ENCODE results near the gene AXIN1.
"Not testable (repeated sequence)": the region's sequence is repeated elsewhere in the genome, so short reads cannot be mapped to it uniquely, and the experiment has no call there.

The AXIN1 gene

GRCh38 chr16:381012-381788, 28.7 kb upstream of the AXIN1 start:
- H3K4me3 ChIP-seq (ENCODE audit: low read depth in 1 of 5, low read length in 5 of 5), result peak overlapping the region; percentile 44 to 82 (median 72)
- H3K9me3 ChIP-seq (ENCODE audit: control insufficient read depth in 5 of 5, low read length in 5 of 5), result no peaks in the 10 kb centered on the region
- H3K27me3 ChIP-seq (ENCODE audit: control insufficient read depth in 5 of 5, insufficient read depth in 4 of 5, low read length in 5 of 5), result no peaks in the 10 kb centered on the region
- peaks cover 0 to 17% (median 13%) of the 10 kb centered on the region in 5 donors for H3K36me3 ChIP-seq (ENCODE audit: control insufficient read depth in 5 of 5, insufficient read depth in 5 of 5, low read length in 5 of 5)
- peak overlapping the region; percentile 38 to 84 (median 74) for H3K9ac ChIP-seq (ENCODE audit: low read length in 5 of 5)
- H3K4me1 ChIP-seq (ENCODE audit: control insufficient read depth in 5 of 5, insufficient read depth in 5 of 5, low read length in 5 of 5), result peaks cover 2 to 43% (median 39%) of the 10 kb centered on the region in 5 donors
- H3K27ac ChIP-seq (ENCODE audit: low read depth, low read length), result no peak overlapping the region

DNA sequence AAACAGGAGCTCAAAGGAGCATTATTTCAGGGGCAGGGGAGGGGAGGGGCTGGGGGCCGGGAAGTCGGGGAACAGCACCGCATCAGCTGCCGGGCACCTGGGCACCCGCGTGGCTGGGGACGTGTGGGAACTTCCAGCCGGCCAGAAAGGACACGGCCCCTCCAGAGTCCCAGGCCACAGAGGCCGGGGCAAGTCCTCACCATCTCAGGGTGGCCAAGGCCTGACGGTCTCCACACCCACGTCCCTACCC, 28.2 kb upstream of the AXIN1 start:
- Histone ChIP-seq H3K27ac (ENCODE audit: low read depth, low read length) (no peak overlapping the region), H3K4me1 (ENCODE audit: control insufficient read depth in 5 of 5, insufficient read depth in 5 of 5, low read length in 5 of 5) (peaks cover 2 to 43% (median 39%) of the 10 kb centered on the region in 5 donors), H3K9me3 (ENCODE audit: control insufficient read depth in 5 of 5, low read length in 5 of 5) (no peaks in the 10 kb centered on the region), H3K4me3 (ENCODE audit: low read depth in 1 of 5, low read length in 5 of 5) (peak overlapping the region; percentile 44 to 82 (median 72)), H3K9ac (ENCODE audit: low read length in 5 of 5) (peak overlapping the region; percentile 38 to 84 (median 74)), H3K36me3 (ENCODE audit: control insufficient read depth in 5 of 5, insufficient read depth in 5 of 5, low read length in 5 of 5) (peaks cover 0 to 22% (median 16%) of the 10 kb centered on the region in 5 donors), H3K27me3 (ENCODE audit: control insufficient read depth in 5 of 5, insufficient read depth in 4 of 5, low read length in 5 of 5) (no peaks in the 10 kb centered on the region)

GRCh38 chr16:379961-380761, 27.6 kb upstream of the AXIN1 start:
- no peaks in the 10 kb centered on the region for H3K9me3 ChIP-seq (ENCODE audit: control insufficient read depth in 5 of 5, low read length in 5 of 5)
- H3K4me3 ChIP-seq (ENCODE audit: low read depth in 1 of 5, low read length in 5 of 5), result peak overlapping the region in 2 of 5 donors; percentile 75 to 82
- no peak overlapping the region for H3K27ac ChIP-seq (ENCODE audit: low read depth, low read length)
- H3K27me3 ChIP-seq (ENCODE audit: control insufficient read depth in 5 of 5, insufficient read depth in 4 of 5, low read length in 5 of 5), result no peaks in the 10 kb centered on the region
- peak overlapping the region in 1 of 5 donors; percentile 8 for H3K9ac ChIP-seq (ENCODE audit: low read length in 5 of 5)
- H3K36me3 ChIP-seq (ENCODE audit: control insufficient read depth in 5 of 5, insufficient read depth in 5 of 5, low read length in 5 of 5), result peaks cover 0 to 24% (median 18%) of the 10 kb centered on the region in 5 donors
- peaks cover 2 to 43% (median 39%) of the 10 kb centered on the region in 5 donors for H3K4me1 ChIP-seq (ENCODE audit: control insufficient read depth in 5 of 5, insufficient read depth in 5 of 5, low read length in 5 of 5)

DNA sequence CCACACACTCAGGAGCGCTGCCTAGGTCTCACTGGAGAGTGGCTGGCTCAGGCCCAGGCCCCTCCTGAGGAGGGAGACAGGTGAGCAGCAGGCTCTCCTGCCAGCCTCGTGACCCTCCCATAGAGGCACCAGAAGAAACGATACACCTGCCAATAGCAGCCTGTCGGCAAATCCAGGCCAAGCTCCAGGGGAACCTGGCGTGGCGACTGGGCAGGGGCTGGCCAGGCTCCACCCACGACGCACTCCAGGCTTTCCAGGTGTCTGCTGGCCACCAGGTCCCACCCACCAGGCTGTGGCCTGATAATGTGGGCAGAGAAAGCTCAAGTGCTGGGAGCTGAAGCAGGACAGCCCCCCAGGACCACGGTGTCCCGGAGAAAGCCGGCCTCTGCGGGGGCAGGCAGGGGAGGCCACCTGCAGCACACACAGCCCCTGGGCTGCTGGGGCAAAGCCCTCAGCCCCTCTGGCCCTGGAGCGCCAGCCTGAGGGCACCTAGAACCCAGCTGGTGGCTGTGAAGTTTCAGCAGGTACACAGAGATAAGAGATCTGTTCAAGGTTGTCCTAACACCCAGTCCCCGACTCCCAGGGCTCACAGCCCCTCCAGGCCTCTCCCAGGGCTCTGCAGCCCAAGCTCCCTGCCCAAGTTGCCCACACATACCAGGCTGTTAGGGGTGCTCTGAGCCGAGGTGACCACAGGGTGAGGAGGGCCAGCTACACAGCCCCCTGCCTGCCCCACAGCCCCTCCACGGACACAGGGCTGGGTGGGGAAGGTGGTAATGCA, 26.8 kb upstream of the AXIN1 start:
- no peak overlapping the region for H3K27ac ChIP-seq (ENCODE audit: low read depth, low read length)
- H3K9ac ChIP-seq (ENCODE audit: low read length in 5 of 5), result peak overlapping the region in 1 of 5 donors; percentile 47
- peaks cover 2 to 43% (median 39%) of the 10 kb centered on the region in 5 donors for H3K4me1 ChIP-seq (ENCODE audit: control insufficient read depth in 5 of 5, insufficient read depth in 5 of 5, low read length in 5 of 5)
- H3K9me3 ChIP-seq (ENCODE audit: control insufficient read depth in 5 of 5, low read length in 5 of 5), result no peaks in the 10 kb centered on the region
- H3K4me3 ChIP-seq (ENCODE audit: low read depth in 1 of 5, low read length in 5 of 5), result no peak overlapping the region
- no peaks in the 10 kb centered on the region for H3K27me3 ChIP-seq (ENCODE audit: control insufficient read depth in 5 of 5, insufficient read depth in 4 of 5, low read length in 5 of 5)
- peaks cover 0 to 32% (median 26%) of the 10 kb centered on the region in 5 donors for H3K36me3 ChIP-seq (ENCODE audit: control insufficient read depth in 5 of 5, insufficient read depth in 5 of 5, low read length in 5 of 5)

GRCh38 chr16:378821-379182, 26.3 kb upstream of the AXIN1 start:
- Histone ChIP-seq H3K27ac (ENCODE audit: low read depth, low read length) (no peak overlapping the region), H3K9ac (ENCODE audit: low read length in 5 of 5) (no peak overlapping the region), H3K4me1 (ENCODE audit: control insufficient read depth in 5 of 5, insufficient read depth in 5 of 5, low read length in 5 of 5) (peaks cover 2 to 37% (median 33%) of the 10 kb centered on the region in 5 donors), H3K36me3 (ENCODE audit: control insufficient read depth in 5 of 5, insufficient read depth in 5 of 5, low read length in 5 of 5) (peaks cover 0 to 38% (median 30%) of the 10 kb centered on the region in 5 donors), H3K9me3 (ENCODE audit: control insufficient read depth in 5 of 5, low read length in 5 of 5) (no peaks in the 10 kb centered on the region), H3K27me3 (ENCODE audit: control insufficient read depth in 5 of 5, insufficient read depth in 4 of 5, low read length in 5 of 5) (no peaks in the 10 kb centered on the region), H3K4me3 (ENCODE audit: low read depth in 1 of 5, low read length in 5 of 5) (no peak overlapping the region)

DNA sequence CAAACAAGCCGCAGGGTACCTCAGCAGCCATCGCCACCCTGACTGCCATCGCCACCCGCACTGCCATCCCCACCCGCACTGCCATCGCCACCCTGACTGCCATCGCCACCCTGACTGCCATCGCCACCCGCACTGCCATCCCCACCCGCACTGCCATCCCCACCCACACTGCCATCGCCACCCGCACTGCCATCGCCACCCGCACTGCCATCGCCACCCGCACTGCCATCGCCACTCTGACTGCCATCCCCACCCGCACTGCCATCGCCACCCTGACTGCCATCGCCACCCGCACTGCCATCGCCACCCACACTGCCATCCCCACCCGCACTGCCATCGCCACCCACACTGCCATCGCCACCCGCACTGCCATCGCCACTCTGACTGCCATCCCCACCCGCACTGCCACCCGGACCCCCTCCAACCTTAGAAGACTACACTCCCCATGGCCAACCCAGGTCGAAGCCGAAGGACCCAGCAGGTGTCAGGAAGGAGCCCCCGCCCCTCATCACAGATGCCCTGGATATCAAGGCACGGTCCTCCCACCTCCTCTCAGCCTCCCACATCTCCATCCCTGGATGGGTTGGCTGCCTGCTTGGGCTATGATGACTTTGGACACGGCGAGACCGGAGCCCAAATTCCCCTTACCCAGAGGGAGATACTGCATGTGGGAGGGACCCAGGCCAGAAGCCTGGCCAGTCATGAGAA, 25.7 kb upstream of the AXIN1 start:
- H3K36me3 ChIP-seq (ENCODE audit: control insufficient read depth in 5 of 5, insufficient read depth in 5 of 5, low read length in 5 of 5), result peaks cover 0 to 43% (median 36%) of the 10 kb centered on the region in 5 donors
- H3K9me3 ChIP-seq (ENCODE audit: control insufficient read depth in 5 of 5, low read length in 5 of 5); H3K4me3 ChIP-seq (ENCODE audit: low read depth in 1 of 5, low read length in 5 of 5); H3K9ac ChIP-seq (ENCODE audit: low read length in 5 of 5); H3K27me3 ChIP-seq (ENCODE audit: control insufficient read depth in 5 of 5, insufficient read depth in 4 of 5, low read length in 5 of 5); H3K27ac ChIP-seq (ENCODE audit: low read depth, low read length): not testable (repeated sequence)
- peaks cover 2 to 32% (median 28%) of the 10 kb centered on the region in 5 donors for H3K4me1 ChIP-seq (ENCODE audit: control insufficient read depth in 5 of 5, insufficient read depth in 5 of 5, low read length in 5 of 5)

DNA sequence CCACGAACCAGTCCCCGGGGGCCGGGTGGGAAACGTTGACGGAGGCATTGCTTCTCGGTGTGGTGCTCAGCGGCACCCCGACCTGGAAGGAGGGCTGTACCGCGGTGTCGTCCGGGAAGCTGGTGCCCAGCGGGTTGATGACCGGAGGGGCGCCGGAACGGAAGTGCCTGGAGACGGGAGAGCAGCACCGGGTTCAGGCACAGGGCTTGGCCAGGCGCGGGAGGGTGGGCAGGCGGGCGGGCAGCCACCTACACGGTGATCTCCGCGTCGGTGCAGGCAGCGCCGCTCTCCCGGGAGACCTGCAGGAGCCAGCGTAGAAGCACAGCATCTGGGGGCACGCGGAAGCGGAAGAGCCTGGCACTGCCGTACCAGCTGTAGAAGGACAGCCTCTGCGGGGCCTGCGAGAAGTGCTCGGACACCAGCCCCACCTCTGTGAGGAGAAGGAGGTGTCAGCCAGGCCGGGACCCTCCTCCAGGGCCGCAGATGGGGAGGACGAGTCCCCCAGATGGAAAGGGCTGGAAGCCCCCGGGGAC, 25.0 kb upstream of the AXIN1 start:
- Histone ChIP-seq H3K9ac (ENCODE audit: low read length in 5 of 5) (no peak overlapping the region), H3K27me3 (ENCODE audit: control insufficient read depth in 5 of 5, insufficient read depth in 4 of 5, low read length in 5 of 5) (no peaks in the 10 kb centered on the region), H3K4me1 (ENCODE audit: control insufficient read depth in 5 of 5, insufficient read depth in 5 of 5, low read length in 5 of 5) (peaks cover 0 to 24% (median 21%) of the 10 kb centered on the region in 5 donors), H3K9me3 (ENCODE audit: control insufficient read depth in 5 of 5, low read length in 5 of 5) (no peaks in the 10 kb centered on the region), H3K4me3 (ENCODE audit: low read depth in 1 of 5, low read length in 5 of 5) (no peak overlapping the region), H3K36me3 (ENCODE audit: control insufficient read depth in 5 of 5, insufficient read depth in 5 of 5, low read length in 5 of 5) (peaks cover 0 to 51% (median 43%) of the 10 kb centered on the region in 5 donors), H3K27ac (ENCODE audit: low read depth, low read length) (no peak overlapping the region)

- no peaks in the 10 kb centered on the region for H3K27me3 ChIP-seq (ENCODE audit: control insufficient read depth in 5 of 5, insufficient read depth in 4 of 5, low read length in 5 of 5)
- peaks cover 0 to 21% (median 18%) of the 10 kb centered on the region in 5 donors for H3K4me1 ChIP-seq (ENCODE audit: control insufficient read depth in 5 of 5, insufficient read depth in 5 of 5, low read length in 5 of 5)
- no peaks in the 10 kb centered on the region for H3K9me3 ChIP-seq (ENCODE audit: control insufficient read depth in 5 of 5, low read length in 5 of 5)
- no peak overlapping the region for H3K4me3 ChIP-seq (ENCODE audit: low read depth in 1 of 5, low read length in 5 of 5)
- no peak overlapping the region for H3K9ac ChIP-seq (ENCODE audit: low read length in 5 of 5)
- no peak overlapping the region for H3K27ac ChIP-seq (ENCODE audit: low read depth, low read length)
- peaks cover 0 to 56% (median 49%) of the 10 kb centered on the region in 5 donors for H3K36me3 ChIP-seq (ENCODE audit: control insufficient read depth in 5 of 5, insufficient read depth in 5 of 5, low read length in 5 of 5)
Measured at GRCh38 chr16:376817-377418, 24.4 kb upstream of the AXIN1 start.

Data from subcutaneous abdominal adipose tissue (tissue), 5 donors.